ENCODE data around the gene EXOC2. TPM values are rescaled to one million over a fixed set of nuclear protein-coding genes. Genes with fewer than 3 reads are reported as not detected.

The EXOC2 gene
- polyA plus RNA-seq, 1 experiment: 16.0 TPM

DNA sequence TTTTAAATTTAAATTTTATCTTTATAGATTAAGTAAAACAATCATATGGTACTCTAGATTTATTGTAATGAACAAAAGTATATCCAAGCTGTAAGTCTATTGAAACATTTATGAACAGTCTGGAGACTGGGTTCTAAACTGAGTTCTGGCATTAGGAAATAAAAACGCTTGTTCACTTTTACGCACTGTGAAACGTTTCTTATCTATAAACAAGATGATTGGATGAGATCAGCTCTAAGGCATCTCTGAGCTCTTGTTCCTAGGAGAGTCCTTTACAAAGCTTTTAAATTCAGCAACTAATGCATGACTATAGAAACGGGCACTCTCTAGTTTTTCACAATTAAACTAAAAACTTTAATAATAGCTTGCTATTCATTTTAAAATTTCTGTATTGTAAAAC is 42.8 kb downstream of the EXOC2 start:
- Histone ChIP-seq H3K27me3 (ENCODE audit: control insufficient read depth, insufficient read depth, low read length) (no peaks in the 10 kb centered on the region), H3K4me3 (ENCODE audit: low read depth, low read length) (no peak overlapping the region), H3K36me3 (ENCODE audit: control insufficient read depth, insufficient read depth, low read length) (no peaks in the 10 kb centered on the region)
- no peak for TF ChIP-seq CTCF (IDR thresholded peaks at IDR 0.05; ENCODE audit: insufficient read depth, low read depth, low read length)
- CTCF ChIA-PET: interaction anchor here (0.7 kb wide), 1 partner anchor 32 kb away, joined by 5 read pairs; no protein-coding TSS in a partner anchor
- POLR2A ChIA-PET: no interaction called here
- DNase-seq (ENCODE audit: low read depth): no peak

- ChIA-PET POLR2A (no interaction called here), CTCF (interaction anchor here (0.6 kb wide), 1 partner anchor 21 kb away, joined by 3 read pairs; no protein-coding TSS in a partner anchor)
- no peak for DNase-seq (ENCODE audit: low read depth)
- no peaks in the 10 kb centered on the region for H3K27me3 ChIP-seq (ENCODE audit: control insufficient read depth, insufficient read depth, low read length)
- no peak overlapping the region for H3K4me3 ChIP-seq (ENCODE audit: low read depth, low read length)
- H3K36me3 ChIP-seq (ENCODE audit: control insufficient read depth, insufficient read depth, low read length): no peaks in the 10 kb centered on the region
- TF ChIP-seq CTCF (IDR thresholded peaks at IDR 0.05; ENCODE audit: insufficient read depth, low read depth, low read length): no peak
Measured at GRCh38 chr6:642805-643204, 50.1 kb downstream of the EXOC2 start.

- no peak overlapping the region for H3K4me3 ChIP-seq (ENCODE audit: low read depth, low read length)
- ChIA-PET CTCF (interaction anchor here (0.6 kb wide), 1 partner anchor 19 kb away, joined by 3 read pairs; no protein-coding TSS in a partner anchor), POLR2A (no interaction called here)
- H3K36me3 ChIP-seq (ENCODE audit: control insufficient read depth, insufficient read depth, low read length): no peaks in the 10 kb centered on the region
- no peak for DNase-seq (ENCODE audit: low read depth)
- no peaks in the 10 kb centered on the region for H3K27me3 ChIP-seq (ENCODE audit: control insufficient read depth, insufficient read depth, low read length)
- no peak for TF ChIP-seq CTCF (IDR thresholded peaks at IDR 0.05; ENCODE audit: insufficient read depth, low read depth, low read length)
Measured at GRCh38 chr6:641225-641985, 51.5 kb downstream of the EXOC2 start.

DNA sequence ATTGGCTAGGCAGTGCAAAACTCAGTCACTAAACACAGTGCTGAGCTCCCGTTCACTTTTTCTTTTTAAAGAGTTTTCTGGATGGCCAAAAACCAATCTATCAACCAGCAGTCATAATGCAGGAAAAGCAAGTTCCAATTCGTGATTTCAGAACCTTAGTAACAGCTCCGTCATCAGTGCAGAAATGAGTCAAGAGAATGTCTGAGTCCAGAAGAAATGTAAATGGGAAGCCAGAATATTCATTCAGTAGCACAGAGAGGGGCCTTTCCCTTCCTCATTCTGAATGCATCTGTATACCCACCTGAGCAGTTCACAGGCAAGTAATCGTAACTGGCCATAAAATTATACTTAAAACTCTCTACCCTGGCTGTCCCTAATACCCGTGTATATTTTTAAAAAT is 56.5 kb downstream of the EXOC2 start:
- ChIA-PET POLR2A (no interaction called here), CTCF (interaction anchor here (1.2 kb wide), 1 partner anchor 86 kb away, joined by 5 read pairs; no protein-coding TSS in a partner anchor)
- H3K36me3 ChIP-seq (ENCODE audit: control insufficient read depth, insufficient read depth, low read length): no peaks in the 10 kb centered on the region; the same call in 1 of the 2 replicates
- TF ChIP-seq CTCF (IDR thresholded peaks at IDR 0.05; ENCODE audit: insufficient read depth, low read depth, low read length): no peak
- no peak overlapping the region for H3K4me3 ChIP-seq (ENCODE audit: low read depth, low read length)
- no peaks in the 10 kb centered on the region for H3K27me3 ChIP-seq (ENCODE audit: control insufficient read depth, insufficient read depth, low read length)
- no peak for DNase-seq (ENCODE audit: low read depth)

- H3K27me3 ChIP-seq (ENCODE audit: control insufficient read depth, insufficient read depth, low read length): no peaks in the 10 kb centered on the region
- ChIA-PET CTCF (no interaction called here), POLR2A (no interaction called here)
- no peak for TF ChIP-seq CTCF (IDR thresholded peaks at IDR 0.05; ENCODE audit: insufficient read depth, low read depth, low read length)
- no peaks in the 10 kb centered on the region; the same call in 1 of the 2 replicates for H3K36me3 ChIP-seq (ENCODE audit: control insufficient read depth, insufficient read depth, low read length)
- no peak for DNase-seq (ENCODE audit: low read depth)
- no peak overlapping the region for H3K4me3 ChIP-seq (ENCODE audit: low read depth, low read length)
Measured at GRCh38 chr6:635233-635632, 57.7 kb downstream of the EXOC2 start.
